22Rv1 (cell line): Measurements from ENCODE around the gene MTA3.
A peak's percentile ranks its signal among the peaks of the same experiment; 100 is the strongest.

Experiments
- H3K27ac ChIP-seq: fragments of 450-650 bp; 2 replicates; pipeline ENCODE4 v1.5.1; 2017
- CTCF ChIP-seq: fragments of 450-650 bp; IDR thresholded peaks from 2 replicates; pipeline ENCODE4 v1.5.1; 2017; ENCODE audit warnings: mild to moderate bottlenecking
- ZFX ChIP-seq: fragments of 450-650 bp; IDR thresholded peaks from 2 replicates; pipeline ENCODE4 v1.6.1; 2017; ENCODE audit warnings: antibody characterized with exemption, borderline replicate concordance

Gene MTA3

GRCh38 chr2:42767899-42768705 is 199.7 kb downstream of the MTA3 start:
- no peak overlapping the region for H3K27ac ChIP-seq

GRCh38 chr2:42768706-42769256 is 200.3 kb downstream of the MTA3 start:
- H3K27ac ChIP-seq = no peak overlapping the region
- no peak for TF ChIP-seq ZFX
- no peak for TF ChIP-seq CTCF

More at GRCh38 chr2:42767899-42768705, 199.7 kb downstream of the MTA3 start:
- TF ChIP-seq CTCF (no peak), ZFX (no peak)

GRCh38 chr2:42769583-42770287 is 201.3 kb downstream of the MTA3 start:
- TF ChIP-seq ZFX = no peak
- no peak for TF ChIP-seq CTCF
- H3K27ac ChIP-seq = no peak overlapping the region

GRCh38 chr2:42770288-42771131 is 202.1 kb downstream of the MTA3 start:
- no peak overlapping the region for H3K27ac ChIP-seq
- TF ChIP-seq CTCF = peak; percentile 21; the same call in 1 of the 2 replicates
- no peak for TF ChIP-seq ZFX

GRCh38 chr2:42771546-42772153 is 203.2 kb downstream of the MTA3 start:
- TF ChIP-seq ZFX (no peak), CTCF (no peak)

GRCh38 chr2:42775186-42775585 is 206.8 kb downstream of the MTA3 start:
- no peak overlapping the region for H3K27ac ChIP-seq
- no peak for TF ChIP-seq CTCF
- no peak for TF ChIP-seq ZFX

More at GRCh38 chr2:42771546-42772153, 203.2 kb downstream of the MTA3 start:
- no peak overlapping the region for H3K27ac ChIP-seq
